ENCODE measurements around the gene KAT6B.
"Not testable (repeated sequence)": the region's sequence is repeated elsewhere in the genome, so short reads cannot be mapped to it uniquely, and the experiment has no call there.

The KAT6B gene

GRCh38 chr10:74826142-74827044, at the start of gene KAT6B:
Gene KAT6B, plus strand, starts transcription at chr10:74826600. Its CDS starts 16,258 bp downstream, at chr10:74842858.
- peak within 1 kb of the TSS; percentile 81 to 96 for H3K4me3 ChIP-seq (replicated peaks in 1 of 2; ENCODE audit: low read depth in 2 of 2, low read length in 2 of 2)
- no peak for TF ChIP-seq CTCF (IDR thresholded peaks at IDR 0.05; ENCODE audit: low read depth, low read length)
- peak; percentile 100 for DNase-seq (ENCODE audit: low read depth in 2 of 2)

GRCh38 chr10:74778436-74779094, 47.8 kb upstream of the KAT6B start:
- H3K4me3 ChIP-seq (replicated peaks in 1 of 2; ENCODE audit: low read depth in 2 of 2, low read length in 2 of 2), result no peak overlapping the region
- no peak for DNase-seq (ENCODE audit: low read depth in 2 of 2)
- TF ChIP-seq CTCF (IDR thresholded peaks at IDR 0.05; ENCODE audit: low read depth, low read length), result no peak

- not testable (repeated sequence) for DNase-seq (ENCODE audit: low read depth in 2 of 2); H3K4me3 ChIP-seq (replicated peaks in 1 of 2; ENCODE audit: low read depth in 2 of 2, low read length in 2 of 2)
Observed at GRCh38 chr10:74781870-74782269, 44.5 kb upstream of the KAT6B start.

GRCh38 chr10:74784462-74784861, 41.9 kb upstream of the KAT6B start:
- H3K4me3 ChIP-seq (replicated peaks in 1 of 2; ENCODE audit: low read depth in 2 of 2, low read length in 2 of 2), result no peak overlapping the region
- no peak for DNase-seq (ENCODE audit: low read depth in 2 of 2)
- TF ChIP-seq CTCF (IDR thresholded peaks at IDR 0.05; ENCODE audit: low read depth, low read length), result no peak

GRCh38 chr10:74786126-74786525, 40.3 kb upstream of the KAT6B start:
- DNase-seq (ENCODE audit: low read depth in 2 of 2), result no peak
- TF ChIP-seq CTCF (IDR thresholded peaks at IDR 0.05; ENCODE audit: low read depth, low read length), result no peak
- no peak overlapping the region for H3K4me3 ChIP-seq (replicated peaks in 1 of 2; ENCODE audit: low read depth in 2 of 2, low read length in 2 of 2)

GRCh38 chr10:74787457-74787856, 38.9 kb upstream of the KAT6B start:
- TF ChIP-seq CTCF (IDR thresholded peaks at IDR 0.05; ENCODE audit: low read depth, low read length), result no peak
- DNase-seq (ENCODE audit: low read depth in 2 of 2), result no peak
- no peak overlapping the region for H3K4me3 ChIP-seq (replicated peaks in 1 of 2; ENCODE audit: low read depth in 2 of 2, low read length in 2 of 2)

- not testable (repeated sequence) for H3K4me3 ChIP-seq (replicated peaks in 1 of 2; ENCODE audit: low read depth in 2 of 2, low read length in 2 of 2); DNase-seq (ENCODE audit: low read depth in 2 of 2)
Observed at GRCh38 chr10:74791979-74792378, 34.4 kb upstream of the KAT6B start.
